Cardiac septum (tissue), 1 donor: ENCODE results near the gene TNFRSF18. TPM values are rescaled to one million over a fixed set of nuclear protein-coding genes. Genes with fewer than 3 reads are reported as not detected.

Experiments
- DNase-seq: peaks from one replicate; pipeline ENCODE4 v3.0.0-alpha.2; 2020; ENCODE audit warnings: low spot score
- intact Hi-C: fragments of 100-400 bp; cut with DNase I; formaldehyde crosslinking; loops from one replicate; pipeline ENCODE4 v1.14.0; 2022
- total RNA-seq: library from RNA; stranded (reverse); fragmentation: NEBNext Ultra II Directional; extraction: Animal tissue kit (Norgen Biotek cat#: 25700); gene quantifications from one replicate; pipeline ENCODE4 v1.2.1, GENCODE V29; 2021
- donor health status: DM: no; HTN: no; CAD: no.

The TNFRSF18 gene
- total RNA-seq, 1 donor from 2014 or later, result 0.19 TPM

DNA sequence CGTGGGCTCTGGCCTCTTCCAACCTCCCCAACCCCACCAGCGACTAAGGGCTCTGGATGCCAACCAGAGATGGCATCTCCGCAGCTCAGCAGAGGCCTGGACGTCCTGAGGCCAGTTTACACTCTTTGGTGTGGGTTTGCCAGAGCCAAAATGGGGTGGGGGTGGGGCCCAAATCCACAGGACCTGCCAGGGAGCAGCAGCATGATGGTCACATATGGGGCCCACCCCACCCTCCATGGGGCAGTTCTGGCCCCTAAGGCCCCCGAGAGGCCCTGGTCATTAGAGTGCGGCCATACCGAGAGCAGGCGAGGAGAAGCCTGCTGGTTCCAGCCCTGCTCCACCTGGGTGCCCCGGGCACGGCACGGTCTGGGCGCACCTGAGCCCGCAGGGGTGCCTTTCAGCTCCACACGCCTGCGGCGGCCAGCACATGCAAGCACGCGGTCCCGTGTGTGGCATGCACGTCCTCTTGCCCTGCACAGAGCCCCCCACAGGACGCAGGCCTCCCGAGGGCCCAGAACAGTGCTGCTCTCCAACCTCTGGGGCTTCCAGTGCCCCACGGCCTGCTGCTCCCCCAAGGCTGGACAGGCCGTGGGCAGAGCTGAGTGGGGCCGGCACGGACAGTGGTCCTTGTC, 35.3 kb upstream of the TNFRSF18 start:
- intact Hi-C loops, result no loop called here
- no peak for DNase-seq

DNA sequence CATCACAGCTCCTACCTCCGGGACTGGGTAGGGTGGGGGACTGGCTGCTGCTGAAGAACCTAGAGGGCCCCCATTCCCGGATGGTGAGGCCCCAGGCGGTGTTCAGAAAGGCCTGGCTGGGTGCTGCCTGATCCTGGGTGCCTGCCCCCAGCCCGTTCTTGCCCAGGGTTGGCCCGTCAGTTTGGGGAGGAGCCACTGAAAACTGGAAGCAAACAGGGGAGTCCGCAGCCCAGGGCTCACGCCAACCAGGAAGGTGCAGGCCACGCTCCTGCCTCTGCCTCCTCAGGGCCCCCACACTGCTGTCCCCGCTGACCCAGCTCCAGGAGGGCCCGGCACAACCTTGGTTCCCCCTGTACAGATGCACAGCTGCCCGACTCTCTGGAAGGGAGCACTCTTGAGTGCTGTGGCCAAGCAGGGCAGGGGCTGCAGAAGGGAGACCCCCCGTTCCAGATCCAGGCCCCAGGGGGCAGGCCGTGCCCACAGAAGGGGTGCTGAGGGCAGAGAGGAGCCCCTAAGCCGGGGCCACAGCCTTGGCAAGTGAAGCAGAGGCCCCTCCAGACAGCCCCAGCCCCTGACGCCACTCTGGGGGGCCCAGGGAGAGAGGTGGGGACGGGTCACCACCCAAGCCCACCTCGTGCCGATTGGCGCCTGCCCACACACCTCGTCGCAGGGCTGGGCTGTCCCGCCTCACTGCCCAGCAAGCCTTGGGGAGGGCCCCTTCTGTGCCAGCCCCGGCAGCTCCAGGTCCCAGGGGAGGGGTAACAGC, 34.6 kb upstream of the TNFRSF18 start:
- intact Hi-C loops, result no loop called here
- DNase-seq, result no peak

DNA sequence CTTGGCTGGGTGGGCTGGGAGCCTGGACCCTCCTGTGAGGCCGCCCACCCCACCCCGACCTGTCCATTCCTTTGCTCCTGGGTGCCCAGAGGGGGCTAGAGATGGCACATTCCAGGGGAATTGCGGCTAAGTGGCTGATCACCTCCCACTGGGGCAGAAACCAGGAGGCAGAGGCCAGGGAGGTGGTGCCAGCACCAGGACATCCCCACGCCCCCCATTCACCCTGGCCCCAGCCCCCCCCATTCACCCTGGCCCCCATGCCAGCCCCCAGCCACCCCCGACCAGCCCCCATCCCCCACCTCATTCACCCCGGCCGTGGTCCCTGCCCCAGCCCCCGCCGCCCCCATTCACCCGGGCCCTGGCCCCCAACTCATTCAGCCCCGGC, 33.9 kb upstream of the TNFRSF18 start:
- intact Hi-C loops, result no loop called here
- no peak for DNase-seq

DNA sequence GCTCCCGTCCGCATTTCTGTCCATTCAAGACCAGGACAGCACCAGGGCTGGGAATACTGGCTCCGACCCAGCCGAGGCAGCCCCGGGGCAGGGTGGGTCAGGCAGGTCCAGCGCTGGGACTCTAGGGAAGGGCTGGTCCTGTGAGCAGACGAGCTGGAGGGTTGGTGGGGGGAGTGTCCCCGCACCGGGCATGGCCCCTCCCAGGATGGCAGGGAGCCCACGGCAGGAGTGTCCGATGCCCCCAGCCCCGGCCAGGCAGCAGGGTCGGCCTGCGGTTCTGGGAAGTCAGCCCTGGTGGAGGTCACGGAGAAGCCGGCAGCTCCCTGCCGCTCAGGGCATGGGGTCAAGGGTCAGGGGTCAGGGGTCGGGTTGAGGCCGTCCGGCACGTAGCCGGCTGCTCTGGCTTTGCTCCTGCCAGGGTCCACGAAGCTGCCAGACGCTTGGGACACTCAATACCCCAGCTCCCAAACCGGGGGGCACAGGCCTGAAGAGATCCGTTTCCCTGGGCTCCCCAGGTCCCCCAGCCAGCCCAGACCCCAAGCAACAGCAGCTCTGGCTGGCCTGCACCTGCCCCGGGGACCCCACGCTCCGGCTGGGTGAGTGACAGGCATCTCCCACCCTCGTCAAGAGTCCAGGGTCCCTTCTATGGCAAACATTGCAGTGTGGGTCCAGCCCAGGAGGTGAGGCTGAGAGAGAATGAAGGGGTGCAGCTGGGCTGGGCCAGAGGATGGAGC, 33.4 kb upstream of the TNFRSF18 start:
- intact Hi-C loops, result no loop called here
- no peak for DNase-seq

DNA sequence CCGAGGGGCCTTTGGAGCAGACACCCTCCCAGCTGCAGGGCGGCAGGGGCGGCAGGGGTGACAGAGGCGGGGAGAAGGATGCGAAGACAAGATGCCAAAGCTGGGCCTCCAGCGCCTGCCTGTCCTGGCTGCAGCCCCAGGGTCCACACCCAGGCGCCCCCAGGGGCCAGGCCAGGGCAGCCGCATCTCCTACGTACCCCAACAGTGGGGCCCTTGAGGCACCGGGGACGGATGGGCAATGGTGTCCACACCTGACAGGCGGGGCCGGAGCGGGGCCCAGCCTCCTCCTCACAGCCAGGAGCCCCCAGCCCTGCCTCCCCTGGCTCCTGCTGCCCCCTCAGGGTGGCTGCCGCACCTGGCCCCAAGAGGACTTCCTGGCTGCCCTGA, 32.8 kb upstream of the TNFRSF18 start:
- intact Hi-C loops, result no loop called here
- DNase-seq, result no peak

DNA sequence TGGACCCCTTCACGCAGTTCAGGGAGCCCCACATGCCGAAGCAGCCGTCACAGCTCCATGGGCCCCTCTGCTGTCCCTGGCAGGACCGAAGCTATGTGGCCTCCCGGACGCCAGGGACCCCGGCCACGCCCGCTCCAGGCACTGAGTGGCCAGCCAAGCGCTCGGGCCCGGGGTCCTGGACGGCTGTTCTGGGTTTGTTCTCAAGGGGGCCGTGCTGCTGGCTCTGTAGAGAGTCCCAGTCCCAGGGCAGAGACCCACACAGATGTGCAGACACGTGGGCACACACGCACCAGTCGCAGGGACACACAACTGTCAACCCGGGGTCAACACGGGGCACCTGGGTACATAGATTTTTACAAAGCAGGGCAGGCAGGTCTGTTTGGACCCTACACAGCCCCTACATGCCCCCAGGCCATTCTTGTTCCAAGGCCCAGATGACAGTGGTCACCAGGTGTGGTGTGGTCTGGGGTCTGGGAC, 32.3 kb upstream of the TNFRSF18 start:
- no peak for DNase-seq
- intact Hi-C loops, result no loop called here

- intact Hi-C loops, result no loop called here
- DNase-seq, result no peak
Measured at GRCh38 chr1:1237874-1238701, 31.7 kb upstream of the TNFRSF18 start.

GRCh38 chr1:1236945-1237873, 30.8 kb upstream of the TNFRSF18 start:
- intact Hi-C loops, result no loop called here
- no peak for DNase-seq

- intact Hi-C loops, result no loop called here
- DNase-seq, result no peak
Measured at GRCh38 chr1:1236176-1236763, 29.9 kb upstream of the TNFRSF18 start.

- intact Hi-C loops, result no loop called here
- no peak for DNase-seq
Measured at GRCh38 chr1:1235016-1235744, 28.8 kb upstream of the TNFRSF18 start.

DNA sequence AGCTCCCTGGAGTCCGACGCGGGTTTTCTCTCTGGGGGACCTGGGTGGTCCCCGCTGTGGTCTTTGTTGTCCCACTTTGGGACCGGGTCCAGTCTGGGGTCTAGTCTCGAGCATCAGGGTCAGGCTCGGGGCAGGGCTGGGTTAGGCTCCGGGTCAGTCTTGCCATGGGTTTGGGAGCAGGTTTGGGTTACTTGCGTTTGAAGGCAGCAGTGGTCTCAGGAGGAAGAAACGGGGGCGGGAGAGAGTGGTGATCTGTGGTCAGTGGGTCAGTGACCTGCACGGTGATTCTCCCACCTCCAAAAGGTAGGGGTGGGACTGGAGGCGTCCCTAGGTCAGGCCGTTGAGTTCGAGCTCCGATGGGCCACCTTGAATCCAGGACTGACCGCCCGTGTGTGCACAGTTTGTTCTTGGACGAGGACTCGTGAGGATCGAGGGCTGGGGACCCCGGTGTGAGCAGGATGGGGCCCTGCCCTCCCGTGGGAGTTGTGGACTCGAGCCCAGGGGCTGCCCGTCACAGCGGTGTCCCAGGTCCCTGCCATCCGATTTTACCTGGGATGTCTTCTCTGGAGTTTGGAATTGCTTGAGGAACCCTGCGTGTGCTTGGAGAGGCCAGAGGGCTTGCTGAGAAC, 27.9 kb upstream of the TNFRSF18 start:
- DNase-seq, result no peak
- intact Hi-C loops, result loop anchor here (5.0 kb wide), 1 partner anchor 77 kb away; no protein-coding TSS in a partner anchor

GRCh38 chr1:1233567-1233892, 27.1 kb upstream of the TNFRSF18 start:
- no peak for DNase-seq
- intact Hi-C loops, result loop anchor here (2.0 to 5.0 kb wide), 2 partner anchors 76 to 117 kb away; partner anchors contain the start of gene C1orf159

GRCh38 chr1:1232796-1233566, 26.6 kb upstream of the TNFRSF18 start:
- DNase-seq, result no peak
- intact Hi-C loops, result loop anchor here (2.0 to 5.0 kb wide), 2 partner anchors 76 to 116 kb away; partner anchors contain the start of gene C1orf159

DNA sequence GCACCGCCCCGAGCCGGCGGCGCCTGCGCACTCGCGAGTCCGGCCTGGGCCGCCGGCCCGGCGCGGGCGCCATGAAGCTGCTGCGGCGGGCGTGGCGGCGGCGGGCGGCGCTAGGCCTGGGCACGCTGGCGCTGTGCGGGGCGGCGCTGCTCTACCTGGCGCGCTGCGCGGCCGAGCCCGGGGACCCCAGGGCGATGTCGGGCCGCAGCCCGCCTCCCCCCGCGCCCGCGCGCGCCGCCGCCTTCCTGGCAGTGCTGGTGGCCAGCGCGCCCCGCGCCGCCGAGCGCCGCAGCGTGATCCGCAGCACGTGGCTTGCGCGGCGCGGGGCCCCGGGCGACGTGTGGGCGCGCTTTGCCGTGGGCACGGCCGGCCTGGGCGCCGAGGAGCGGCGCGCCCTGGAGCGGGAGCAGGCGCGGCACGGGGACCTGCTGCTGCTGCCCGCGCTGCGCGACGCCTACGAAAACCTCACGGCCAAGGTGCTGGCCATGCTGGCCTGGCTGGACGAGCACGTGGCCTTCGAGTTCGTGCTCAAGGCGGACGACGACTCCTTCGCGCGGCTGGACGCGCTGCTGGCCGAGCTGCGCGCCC, 25.9 kb upstream of the TNFRSF18 start, which contains the start of gene B3GALT6:
TSS of gene B3GALT6 (plus strand) at position 30 of the 588 bp plus-strand sequence. CDS start at position 72, 42 bp downstream.
- DNase-seq, result no peak
- intact Hi-C loops, result loop anchor here (2.0 to 5.0 kb wide), 2 partner anchors 75 to 116 kb away; partner anchors contain the start of gene C1orf159

DNA sequence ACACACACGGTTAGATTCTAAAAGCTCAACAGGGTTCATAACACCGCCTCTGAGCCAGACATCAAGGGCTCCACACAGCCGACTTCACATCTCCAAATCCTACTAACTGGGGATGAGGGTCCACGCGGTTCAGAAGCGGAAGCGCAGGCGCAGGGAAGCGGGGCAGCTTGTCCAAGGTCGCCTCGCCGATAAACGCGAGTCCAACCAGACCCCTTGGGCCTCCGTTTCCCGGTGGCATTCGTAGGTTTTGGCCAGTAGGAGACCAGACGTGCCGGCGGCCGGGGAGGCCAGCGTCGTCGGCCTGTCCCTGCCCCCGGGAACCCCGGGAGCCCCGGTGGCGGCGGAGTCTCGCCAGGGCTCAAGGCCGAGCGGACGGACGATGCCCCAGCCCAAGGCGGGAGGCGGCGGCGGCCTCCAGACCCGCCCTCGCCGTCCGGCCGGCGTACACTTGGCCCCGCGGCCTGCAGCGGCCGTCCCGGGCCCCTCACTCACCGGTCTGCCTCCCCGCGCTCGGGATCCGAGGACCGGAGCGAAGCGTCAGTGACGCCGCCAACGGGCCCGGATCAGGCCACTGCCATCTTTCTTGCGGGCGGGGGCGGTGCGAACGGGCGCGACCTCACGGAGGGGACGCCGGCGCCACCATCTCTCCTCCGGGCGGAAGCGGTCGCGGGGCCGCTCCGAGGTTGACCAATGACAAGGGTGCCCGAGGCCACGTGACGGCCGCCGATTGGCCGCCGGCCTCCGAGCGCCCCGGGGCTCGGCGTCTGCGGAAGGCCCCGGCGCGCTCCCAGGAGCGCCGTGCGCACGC, 25.2 kb upstream of the TNFRSF18 start, which contains the start of gene SDF4:
TSS of gene SDF4 (minus strand) at position 602 of the 808 bp plus-strand sequence. CDS start 3,229 bp downstream, outside the sequence.
- DNase-seq, result peak; percentile 98
- intact Hi-C loops, result loop anchor here (1.0 to 5.0 kb wide), 3 partner anchors 42 to 115 kb away; partner anchors contain the start of genes C1orf159 and UBE2J2
